NCI-H345 treated with DMSO at 0.1 percent for 48 hours (cell line): ENCODE measurements around the gene VGLL4.
A peak's percentile ranks its signal among the peaks of the same experiment; 100 is the strongest.

Experiments used
- DNase-seq: peaks from one replicate; lab custom pipeline; 2025; ENCODE audit not compliant: unreplicated experiment; lab: John Stamatoyannopoulos, UW

VGLL4 gene

GRCh38 chr3:11509173-11510000 lies 134.3 kb downstream of the VGLL4 start:
- peak; percentile 15 for DNase-seq

GRCh38 chr3:11508346-11509172 lies 135.2 kb downstream of the VGLL4 start:
- no peak for DNase-seq

- no peak for DNase-seq
Observed at GRCh38 chr3:11507719-11508118, 136.0 kb downstream of the VGLL4 start.
